WTC11 (cell line): Measurements from ENCODE around the gene TEFM. TPM values are rescaled to one million over a fixed set of nuclear protein-coding genes. Genes with fewer than 3 reads are reported as not detected.

Experiments
- ATAC-seq: fragments of 200-7000 bp; cut with Tn5 transposase; 2 replicates; pipeline ENCODE4 v1.10.0; 2021; ENCODE audit warnings: mild to moderate bottlenecking, moderate library complexity
- CTCF ChIA-PET: fragments of 300-600 bp; sonication (Branson Sonifier 250); formaldehyde crosslinking; loops from one replicate; lab custom pipeline; 2021; ENCODE audit warnings: antibody characterized with exemption; lab: Charles Lee
- POLR2A ChIA-PET: fragments of 350-600 bp; sonication (Branson Sonifier 250); formaldehyde crosslinking; loops from one replicate; lab custom pipeline; 2021; ENCODE audit warnings: antibody characterized with exemption; lab: Charles Lee
- DNase-seq: peaks from one replicate; pipeline ENCODE4 v3.0.0; 2021; ENCODE audit warnings: low spot score
- H3K27ac Mint-ChIP-seq: 2 replicates; pipeline ENCODE4 v1.8.0; 2021; ENCODE audit warnings: mixed read lengths
- H3K27me3 Mint-ChIP-seq: 2 replicates; pipeline ENCODE4 v1.8.0; 2021; ENCODE audit warnings: low read depth, mild to moderate bottlenecking, moderate library complexity, mixed read lengths
- H3K36me3 Mint-ChIP-seq: 2 replicates; pipeline ENCODE4 v1.8.0; 2021; ENCODE audit warnings: mixed read lengths
- H3K4me1 Mint-ChIP-seq: 2 replicates; pipeline ENCODE4 v1.8.0; 2022; ENCODE audit warnings: mixed read lengths
- H3K4me3 Mint-ChIP-seq: 2 replicates; pipeline ENCODE4 v1.8.0; 2021; ENCODE audit warnings: mild to moderate bottlenecking, moderate library complexity, mixed read lengths
- H3K9me3 Mint-ChIP-seq: 2 replicates; pipeline ENCODE4 v1.8.0; 2021; ENCODE audit warnings: mixed read lengths
- CREM ChIP-seq: sonication (generic); formaldehyde crosslinking; IDR thresholded peaks from 2 replicates; pipeline ENCODE4 v1.8.1; 2022; ENCODE audit warnings: mild to moderate bottlenecking, missing genetic modification reagents, moderate library complexity
- FOXP1 ChIP-seq: sonication (generic); formaldehyde crosslinking; IDR thresholded peaks from 2 replicates; pipeline ENCODE4 v1.8.0; 2022; ENCODE audit warnings: missing genetic modification reagents, mild to moderate bottlenecking, moderate library complexity, borderline replicate concordance
- GABPB1 ChIP-seq: sonication (generic); formaldehyde crosslinking; IDR thresholded peaks from 2 replicates; pipeline ENCODE4 v1.8.1; 2023; ENCODE audit warnings: mild to moderate bottlenecking, missing genetic modification reagents
- GRHL2 ChIP-seq: fragments of 250-450 bp; sonication (Bioruptor Pico); IDR thresholded peaks from 2 replicates; pipeline ENCODE4 v1.8.0; 2022; ENCODE audit warnings: mild to moderate bottlenecking, moderate library complexity; ENCODE audit not compliant: insufficient replicate concordance, severe bottlenecking
- GTF2I ChIP-seq: fragments of 250-450 bp; sonication (Bioruptor Pico); conservative IDR thresholded peaks from 2 replicates; pipeline ENCODE4 v1.4.0; 2021; ENCODE audit warnings: mild to moderate bottlenecking
- IRF2 ChIP-seq: sonication (generic); formaldehyde crosslinking; IDR thresholded peaks from 2 replicates; pipeline ENCODE4 v1.8.0; 2022; ENCODE audit warnings: low read depth, missing genetic modification reagents, borderline replicate concordance
- NR1H2 ChIP-seq: sonication (generic); formaldehyde crosslinking; IDR thresholded peaks from 2 replicates; pipeline ENCODE4 v1.9.0; 2021; ENCODE audit warnings: mild to moderate bottlenecking, moderate library complexity, missing genetic modification reagents
- PRRX2 ChIP-seq: fragments of 250-450 bp; sonication (Bioruptor Pico); IDR thresholded peaks from 2 replicates; pipeline ENCODE4 v1.8.0; 2021; ENCODE audit warnings: mild to moderate bottlenecking
- RELA ChIP-seq: sonication (generic); formaldehyde crosslinking; IDR thresholded peaks from 2 replicates; pipeline ENCODE4 v1.8.1; 2022; ENCODE audit warnings: missing genetic modification reagents, mild to moderate bottlenecking, borderline replicate concordance
- SMAD3 ChIP-seq: sonication (generic); formaldehyde crosslinking; IDR thresholded peaks from 2 replicates; pipeline ENCODE4 v1.8.0; 2022; ENCODE audit warnings: missing genetic modification reagents, mild to moderate bottlenecking, borderline replicate concordance
- TCF7 ChIP-seq: sonication (generic); formaldehyde crosslinking; IDR thresholded peaks from 2 replicates; pipeline ENCODE4 v1.8.0; 2022; ENCODE audit warnings: mild to moderate bottlenecking, low read depth, missing genetic modification reagents, moderate library complexity
- ZNF263 ChIP-seq: sonication (generic); formaldehyde crosslinking; IDR thresholded peaks from 2 replicates; pipeline ENCODE4 v1.8.1; 2022; ENCODE audit warnings: low read depth, mild to moderate bottlenecking, moderate library complexity, missing genetic modification reagents
- ZNF416 ChIP-seq: fragments of 250-450 bp; sonication (Bioruptor Pico); IDR thresholded peaks from 2 replicates; pipeline ENCODE4 v1.9.0; 2021; ENCODE audit warnings: mild to moderate bottlenecking, inconsistent platforms
- ZNF423 ChIP-seq: fragments of 250-450 bp; sonication (Bioruptor Pico); IDR thresholded peaks from 2 replicates; pipeline ENCODE4 v2.1.2; 2022; ENCODE audit warnings: mild to moderate bottlenecking, moderate library complexity
- total RNA-seq: library from RNA; stranded (reverse); gene quantifications from 3 replicates; pipeline ENCODE4 v1.2.3, GENCODE V29; 2021
- TF ChIP-seq, protein P1 (sequence below): sonication (generic); formaldehyde crosslinking; IDR thresholded peaks from 2 replicates; pipeline ENCODE4 v1.8.1; 2023; ENCODE audit warnings: mild to moderate bottlenecking, missing genetic modification reagents
- TF ChIP-seq, protein P2 (sequence below): sonication (generic); formaldehyde crosslinking; IDR thresholded peaks from 2 replicates; pipeline ENCODE4 v1.8.0; 2023; ENCODE audit warnings: missing genetic modification reagents
- TF ChIP-seq, protein P3 (sequence below): sonication (generic); formaldehyde crosslinking; IDR thresholded peaks from 2 replicates; pipeline ENCODE4 v1.8.1; 2022; ENCODE audit warnings: mild to moderate bottlenecking, moderate library complexity, missing genetic modification reagents
- TF ChIP-seq, protein P4 (sequence below): sonication (generic); formaldehyde crosslinking; IDR thresholded peaks from 2 replicates; pipeline ENCODE4 v1.8.1; 2022; ENCODE audit warnings: low read depth, mild to moderate bottlenecking, moderate library complexity, missing genetic modification reagents, borderline replicate concordance
- TF ChIP-seq, protein P5 (sequence below): sonication (generic); formaldehyde crosslinking; IDR thresholded peaks from 2 replicates; pipeline ENCODE4 v1.8.0; 2022; ENCODE audit warnings: mild to moderate bottlenecking, missing genetic modification reagents
- TF ChIP-seq, protein P6 (sequence below): fragments of 250-450 bp; sonication (Bioruptor Pico); conservative IDR thresholded peaks from 2 replicates; pipeline ENCODE4 v1.9.0; 2021; ENCODE audit warnings: mild to moderate bottlenecking
- TF ChIP-seq, protein P7 (sequence below): fragments of 250-450 bp; sonication (Bioruptor Pico); IDR thresholded peaks from 2 replicates; pipeline ENCODE4 v1.9.0; 2021; ENCODE audit warnings: moderate library complexity, mild to moderate bottlenecking, inconsistent platforms, borderline replicate concordance

The TEFM gene
- total RNA-seq, 1 experiment from 2014 or later, result 12.3 TPM

DNA sequence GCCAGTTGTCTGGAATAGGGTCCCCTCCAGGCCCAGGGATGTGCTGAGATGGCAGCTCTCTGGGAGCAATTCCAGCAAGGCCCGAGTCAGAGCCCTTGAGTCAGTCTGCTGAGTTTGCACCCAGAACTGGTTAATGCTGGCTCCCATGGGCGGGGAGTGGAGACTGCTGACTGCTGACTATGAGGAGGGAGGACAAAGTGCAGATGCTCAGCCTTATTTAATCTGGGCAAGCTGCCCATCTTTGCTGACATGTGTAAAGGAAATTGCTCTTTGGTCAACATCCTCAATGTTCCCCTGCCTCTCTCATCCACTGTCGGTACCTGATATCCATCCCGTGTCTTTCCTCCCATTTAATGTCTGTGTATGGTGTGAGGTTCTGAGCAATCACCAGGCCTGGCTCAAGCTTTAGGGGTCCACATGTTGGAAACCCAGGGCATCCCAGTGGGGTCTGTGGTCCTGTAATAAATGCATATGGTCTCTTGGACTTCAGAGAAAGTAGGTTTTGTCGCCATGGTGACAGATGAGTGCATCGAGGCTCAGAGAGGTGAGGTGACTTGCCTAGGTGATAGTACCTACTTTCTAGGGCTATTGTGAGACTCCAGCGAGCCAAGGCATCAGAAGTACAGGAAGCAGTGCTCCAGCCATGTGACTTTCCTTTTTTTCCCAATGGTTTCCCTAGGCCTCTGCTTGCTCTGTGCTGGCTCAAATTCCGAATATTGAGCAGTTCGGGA is 44.8 kb upstream of the TEFM start:
- ChIA-PET CTCF (interaction anchor here (0.9 kb wide), 1 partner anchor 20 kb away, joined by 3 read pairs; the partner anchor contains the start of gene RNF135), POLR2A (no interaction called here)
- Mint-ChIP-seq H3K27ac (no peak overlapping the region), H3K9me3 (no peaks in the 10 kb centered on the region), H3K27me3 (no peaks in the 10 kb centered on the region), H3K4me1 (no peaks in the 10 kb centered on the region), H3K36me3 (no peaks in the 10 kb centered on the region), H3K4me3 (no peak overlapping the region)
- DNase-seq (no peak), ATAC-seq (no peak)
- no peak for TF ChIP-seq GRHL2
- TF ChIP-seq CREM (CRISPR knock-in tag), result no peak

DNA sequence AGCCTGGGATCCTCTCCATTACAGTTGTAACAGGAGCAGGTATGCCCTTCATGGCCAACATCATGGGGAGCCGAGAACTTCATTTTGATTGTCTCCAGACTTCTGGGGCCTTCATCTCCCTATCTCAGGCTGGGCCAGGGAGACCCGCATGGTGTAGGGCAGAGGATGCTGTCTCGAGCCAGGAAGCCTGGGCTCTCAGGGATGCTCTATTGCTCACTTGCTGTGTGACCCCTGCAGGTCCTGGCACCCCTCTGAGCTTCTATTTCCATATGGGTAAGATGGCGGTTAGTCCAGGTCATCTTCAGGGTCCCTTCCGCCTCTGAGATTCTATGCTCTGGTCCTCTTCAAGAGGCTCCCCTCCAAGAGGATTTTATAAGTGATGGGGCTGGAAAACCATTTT is 44.2 kb upstream of the TEFM start:
- CTCF ChIA-PET, result no interaction called here
- no peak for TF ChIP-seq FOXP1 (CRISPR knock-in tag)
- TF ChIP-seq, protein P1, sequence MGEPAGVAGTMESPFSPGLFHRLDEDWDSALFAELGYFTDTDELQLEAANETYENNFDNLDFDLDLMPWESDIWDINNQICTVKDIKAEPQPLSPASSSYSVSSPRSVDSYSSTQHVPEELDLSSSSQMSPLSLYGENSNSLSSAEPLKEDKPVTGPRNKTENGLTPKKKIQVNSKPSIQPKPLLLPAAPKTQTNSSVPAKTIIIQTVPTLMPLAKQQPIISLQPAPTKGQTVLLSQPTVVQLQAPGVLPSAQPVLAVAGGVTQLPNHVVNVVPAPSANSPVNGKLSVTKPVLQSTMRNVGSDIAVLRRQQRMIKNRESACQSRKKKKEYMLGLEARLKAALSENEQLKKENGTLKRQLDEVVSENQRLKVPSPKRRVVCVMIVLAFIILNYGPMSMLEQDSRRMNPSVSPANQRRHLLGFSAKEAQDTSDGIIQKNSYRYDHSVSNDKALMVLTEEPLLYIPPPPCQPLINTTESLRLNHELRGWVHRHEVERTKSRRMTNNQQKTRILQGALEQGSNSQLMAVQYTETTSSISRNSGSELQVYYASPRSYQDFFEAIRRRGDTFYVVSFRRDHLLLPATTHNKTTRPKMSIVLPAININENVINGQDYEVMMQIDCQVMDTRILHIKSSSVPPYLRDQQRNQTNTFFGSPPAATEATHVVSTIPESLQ (CRISPR knock-in tag), result no peak
- TF ChIP-seq NR1H2 (CRISPR knock-in tag), result no peak
- TF ChIP-seq, protein P2, sequence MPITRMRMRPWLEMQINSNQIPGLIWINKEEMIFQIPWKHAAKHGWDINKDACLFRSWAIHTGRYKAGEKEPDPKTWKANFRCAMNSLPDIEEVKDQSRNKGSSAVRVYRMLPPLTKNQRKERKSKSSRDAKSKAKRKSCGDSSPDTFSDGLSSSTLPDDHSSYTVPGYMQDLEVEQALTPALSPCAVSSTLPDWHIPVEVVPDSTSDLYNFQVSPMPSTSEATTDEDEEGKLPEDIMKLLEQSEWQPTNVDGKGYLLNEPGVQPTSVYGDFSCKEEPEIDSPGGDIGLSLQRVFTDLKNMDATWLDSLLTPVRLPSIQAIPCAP (CRISPR knock-in tag), result no peak
- TF ChIP-seq GTF2I (CRISPR knock-in tag), result no peak
- no peak for TF ChIP-seq IRF2
- TF ChIP-seq, protein P3, sequence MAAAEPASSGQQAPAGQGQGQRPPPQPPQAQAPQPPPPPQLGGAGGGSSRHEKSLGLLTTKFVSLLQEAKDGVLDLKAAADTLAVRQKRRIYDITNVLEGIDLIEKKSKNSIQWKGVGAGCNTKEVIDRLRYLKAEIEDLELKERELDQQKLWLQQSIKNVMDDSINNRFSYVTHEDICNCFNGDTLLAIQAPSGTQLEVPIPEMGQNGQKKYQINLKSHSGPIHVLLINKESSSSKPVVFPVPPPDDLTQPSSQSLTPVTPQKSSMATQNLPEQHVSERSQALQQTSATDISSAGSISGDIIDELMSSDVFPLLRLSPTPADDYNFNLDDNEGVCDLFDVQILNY (CRISPR knock-in tag), result no peak
- TF ChIP-seq, protein P4, sequence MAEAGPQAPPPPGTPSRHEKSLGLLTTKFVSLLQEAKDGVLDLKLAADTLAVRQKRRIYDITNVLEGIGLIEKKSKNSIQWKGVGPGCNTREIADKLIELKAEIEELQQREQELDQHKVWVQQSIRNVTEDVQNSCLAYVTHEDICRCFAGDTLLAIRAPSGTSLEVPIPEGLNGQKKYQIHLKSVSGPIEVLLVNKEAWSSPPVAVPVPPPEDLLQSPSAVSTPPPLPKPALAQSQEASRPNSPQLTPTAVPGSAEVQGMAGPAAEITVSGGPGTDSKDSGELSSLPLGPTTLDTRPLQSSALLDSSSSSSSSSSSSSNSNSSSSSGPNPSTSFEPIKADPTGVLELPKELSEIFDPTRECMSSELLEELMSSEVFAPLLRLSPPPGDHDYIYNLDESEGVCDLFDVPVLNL (CRISPR knock-in tag), result no peak
- TF ChIP-seq GABPB1 (CRISPR knock-in tag), result no peak
- no peak for TF ChIP-seq ZNF416 (CRISPR knock-in tag)
- no peak for TF ChIP-seq ZNF263
- no peak for TF ChIP-seq TCF7 (CRISPR knock-in tag)
- no peak for TF ChIP-seq ZNF423
- TF ChIP-seq RELA (CRISPR knock-in tag), result no peak
- TF ChIP-seq, all 79 proteins: peak for 0
- no peak for ATAC-seq
- POLR2A ChIA-PET, result no interaction called here
- no peak overlapping the region for H3K27ac Mint-ChIP-seq
- no peak overlapping the region for H3K4me3 Mint-ChIP-seq
- no peaks in the 10 kb centered on the region for H3K27me3 Mint-ChIP-seq
- no peaks in the 10 kb centered on the region for H3K4me1 Mint-ChIP-seq
- no peaks in the 10 kb centered on the region for H3K9me3 Mint-ChIP-seq
- no peaks in the 10 kb centered on the region for H3K36me3 Mint-ChIP-seq
- DNase-seq, result no peak

DNA sequence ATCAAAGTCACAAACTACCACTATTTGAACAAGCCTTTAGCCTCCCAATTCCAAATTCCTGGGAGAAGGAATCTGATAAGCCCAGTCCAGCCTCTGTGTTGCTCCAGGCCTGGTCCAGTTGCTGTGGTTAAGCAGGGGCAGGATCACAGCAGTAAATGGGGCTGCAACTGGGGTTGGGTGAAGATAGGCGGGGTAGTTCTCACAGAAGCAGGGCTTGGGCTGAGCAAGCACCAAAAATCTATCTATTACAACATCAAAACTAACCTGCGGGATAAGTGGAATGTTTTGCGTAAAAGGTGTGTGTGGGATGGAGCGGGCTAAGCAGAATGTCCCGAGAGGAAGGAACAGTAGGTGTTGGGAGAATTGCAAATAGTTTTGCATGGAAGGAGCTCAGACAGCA is 41.8 kb upstream of the TEFM start:
- Mint-ChIP-seq H3K4me3 (no peak overlapping the region), H3K27me3 (no peaks in the 10 kb centered on the region), H3K9me3 (no peaks in the 10 kb centered on the region), H3K27ac (no peak overlapping the region), H3K4me1 (no peaks in the 10 kb centered on the region), H3K36me3 (no peaks in the 10 kb centered on the region)
- ChIA-PET CTCF (no interaction called here), POLR2A (interaction anchor here (0.6 kb wide), 1 partner anchor 1815 kb away, joined by 3 read pairs; no protein-coding TSS in a partner anchor)
- ATAC-seq (no peak), DNase-seq (no peak)
- TF ChIP-seq, protein P5, sequence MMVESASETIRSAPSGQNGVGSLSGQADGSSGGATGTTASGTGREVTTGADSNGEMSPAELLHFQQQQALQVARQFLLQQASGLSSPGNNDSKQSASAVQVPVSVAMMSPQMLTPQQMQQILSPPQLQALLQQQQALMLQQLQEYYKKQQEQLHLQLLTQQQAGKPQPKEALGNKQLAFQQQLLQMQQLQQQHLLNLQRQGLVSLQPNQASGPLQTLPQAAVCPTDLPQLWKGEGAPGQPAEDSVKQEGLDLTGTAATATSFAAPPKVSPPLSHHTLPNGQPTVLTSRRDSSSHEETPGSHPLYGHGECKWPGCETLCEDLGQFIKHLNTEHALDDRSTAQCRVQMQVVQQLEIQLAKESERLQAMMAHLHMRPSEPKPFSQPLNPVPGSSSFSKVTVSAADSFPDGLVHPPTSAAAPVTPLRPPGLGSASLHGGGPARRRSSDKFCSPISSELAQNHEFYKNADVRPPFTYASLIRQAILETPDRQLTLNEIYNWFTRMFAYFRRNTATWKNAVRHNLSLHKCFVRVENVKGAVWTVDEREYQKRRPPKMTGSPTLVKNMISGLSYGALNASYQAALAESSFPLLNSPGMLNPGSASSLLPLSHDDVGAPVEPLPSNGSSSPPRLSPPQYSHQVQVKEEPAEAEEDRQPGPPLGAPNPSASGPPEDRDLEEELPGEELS (CRISPR knock-in tag), result no peak
- TF ChIP-seq SMAD3 (no peak), PRRX2 (CRISPR knock-in tag) (no peak)
- TF ChIP-seq, protein P6, sequence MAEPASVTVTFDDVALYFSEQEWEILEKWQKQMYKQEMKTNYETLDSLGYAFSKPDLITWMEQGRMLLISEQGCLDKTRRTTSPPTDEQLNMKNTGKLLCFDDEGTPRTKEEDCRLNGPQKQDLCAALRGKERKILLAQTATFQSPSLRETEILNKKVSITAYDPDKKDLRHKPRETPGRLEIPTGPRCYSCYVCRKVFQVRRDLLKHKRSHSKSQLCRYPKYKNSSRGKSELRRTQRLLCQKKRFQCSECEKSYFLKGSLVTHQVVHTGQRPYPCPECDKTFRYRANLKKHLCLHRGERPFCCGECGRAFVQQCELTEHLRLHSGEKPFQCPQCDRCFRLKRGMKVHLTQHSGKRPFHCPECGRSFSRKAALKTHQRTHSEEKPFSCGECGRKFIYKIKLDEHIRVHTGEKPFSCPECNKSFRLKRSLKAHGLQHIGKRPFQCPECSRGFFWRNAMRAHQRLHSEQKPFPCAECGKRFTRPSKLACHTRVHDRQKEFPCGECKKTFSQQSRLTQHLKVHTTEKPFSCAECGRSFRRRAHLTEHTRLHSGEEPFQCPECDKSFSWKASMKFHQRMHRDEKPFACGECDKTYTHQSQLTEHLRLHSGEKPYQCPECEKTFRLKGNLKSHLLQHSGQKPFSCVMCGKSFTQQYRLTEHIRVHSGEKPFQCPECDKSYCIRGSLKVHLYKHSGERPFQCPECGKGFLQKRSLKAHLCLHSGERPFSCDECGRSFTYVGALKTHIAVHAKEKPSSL (CRISPR knock-in tag), result no peak
- TF ChIP-seq, protein P7, sequence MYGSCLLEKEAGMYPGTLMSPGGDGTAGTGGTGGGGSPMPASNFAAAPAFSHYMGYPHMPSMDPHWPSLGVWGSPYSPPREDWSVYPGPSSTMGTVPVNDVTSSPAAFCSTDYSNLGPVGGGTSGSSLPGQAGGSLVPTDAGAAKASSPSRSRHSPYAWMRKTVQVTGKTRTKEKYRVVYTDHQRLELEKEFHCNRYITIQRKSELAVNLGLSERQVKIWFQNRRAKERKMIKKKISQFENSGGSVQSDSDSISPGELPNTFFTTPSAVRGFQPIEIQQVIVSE, result no peak
